Natural killer cell (primary cell): ENCODE data around the gene EPYC. TPM values are rescaled to one million over a fixed set of nuclear protein-coding genes. Genes with fewer than 3 reads are reported as not detected.

Experiments used
- ATAC-seq, 3 donors: fragments of 150-1000 bp in 2 of 3; fragments of 200-7000 bp in 1 of 3; cut with Tn5 transposase; 1 replicate in 1 of 3; 2 replicates in 2 of 3; pipeline ENCODE4 v1.10.0; 2021; ENCODE audit warnings: mild to moderate bottlenecking in 2 of 3, moderate library complexity in 2 of 3
- DNase-seq, 2 donors: peaks; one replicate each; pipeline versions ENCODE4 v3.0.0 to v3.0.0-alpha.2; 2013 to 2021; ENCODE audit warnings: mixed read lengths in 1 of 2
- H3K27ac ChIP-seq: one replicate; pipeline ENCODE4 v1.5.1; 2013; ENCODE audit warnings: mild to moderate bottlenecking, low read length
- H3K27me3 ChIP-seq: one replicate; pipeline ENCODE4 v1.6.1; 2013; ENCODE audit warnings: low read length; ENCODE audit not compliant: control insufficient read depth, insufficient read depth
- H3K36me3 ChIP-seq: one replicate; pipeline ENCODE4 v1.6.1; 2013; ENCODE audit warnings: low read length; ENCODE audit not compliant: control insufficient read depth, insufficient read depth
- H3K4me1 ChIP-seq: one replicate; pipeline ENCODE4 v1.6.1; 2013; ENCODE audit warnings: low read length; ENCODE audit not compliant: control insufficient read depth, insufficient read depth
- H3K4me3 ChIP-seq: one replicate; pipeline ENCODE4 v1.5.1; 2013; ENCODE audit warnings: low read length
- H3K9me3 ChIP-seq: one replicate; pipeline ENCODE4 v1.6.1; 2013; ENCODE audit warnings: low read length; ENCODE audit not compliant: control insufficient read depth, insufficient read depth
- H3K27ac Mint-ChIP-seq, 2 donors: one replicate each; pipeline ENCODE4 v1.8.0; 2022; ENCODE audit warnings: mild to moderate bottlenecking in 2 of 2, mixed read lengths in 2 of 2, moderate library complexity in 1 of 2
- H3K27me3 Mint-ChIP-seq, 2 donors: one replicate each; pipeline ENCODE4 v1.8.0; 2022; ENCODE audit warnings: low read depth in 2 of 2, mixed read lengths in 2 of 2
- H3K36me3 Mint-ChIP-seq: one replicate; pipeline ENCODE4 v1.8.0; 2022; ENCODE audit warnings: mixed read lengths
- H3K4me1 Mint-ChIP-seq, 2 donors: one replicate each; pipeline ENCODE4 v1.8.0; 2022; ENCODE audit warnings: mixed read lengths in 2 of 2
- H3K4me3 Mint-ChIP-seq: one replicate; pipeline ENCODE4 v1.8.0; 2022; ENCODE audit warnings: mild to moderate bottlenecking, moderate library complexity, mixed read lengths
- H3K9me3 Mint-ChIP-seq, 2 donors: one replicate each; pipeline ENCODE4 v1.8.0; 2022; ENCODE audit warnings: mixed read lengths in 2 of 2
- CTCF ChIP-seq: fragments of 200-600 bp; IDR thresholded peaks from one replicate; pipeline ENCODE4 v1.8.0; 2022; ENCODE audit warnings: antibody characterized with exemption
- WGBS: methylation state at CpG from one replicate; pipeline ENCODE4 v1.1.7; 2013; ENCODE audit warnings: missing lambda C conversion rate; ENCODE audit not compliant: insufficient coverage; 5-methylcytosine and 5-hydroxymethylcytosine counted together
- intact Hi-C: fragments of 100-400 bp; cut with micrococcal nuclease; formaldehyde crosslinking; loops from one replicate; pipeline ENCODE4 v1.14.2; 2022
- total RNA-seq, 4 donors: library from RNA; stranded (reverse); fragments of 120-200 nt in 1 of 4; gene quantifications; one replicate each; pipeline versions ENCODE4 v1.2.3 to v1.2.4, GENCODE V29; 2013 to 2022

Gene EPYC
- total RNA-seq, 3 donors from 2014 or later (not counting 1 experiment from before 2014, with no cell fraction given), result not detected

GRCh38 chr12:90924406-90924805, 80.4 kb downstream of the EPYC start:
- Mint-ChIP-seq H3K27me3 (peaks cover 0 to 3% of the 10 kb centered on the region in 2 donors), H3K4me3 (no peak overlapping the region), H3K4me1 (no peaks in the 10 kb centered on the region), H3K27ac (no peak overlapping the region), H3K36me3 (no peaks in the 10 kb centered on the region), H3K9me3 (peaks cover 8 to 10% of the 10 kb centered on the region in 2 donors)
- H3K27me3 ChIP-seq, result no peaks in the 10 kb centered on the region
- DNase-seq, result no peak
- no peak overlapping the region for H3K27ac ChIP-seq
- TF ChIP-seq CTCF, result no peak
- H3K36me3 ChIP-seq, result no peaks in the 10 kb centered on the region
- WGBS, result 71% methylated on average over 1 of the region's 1 CpG
- ATAC-seq, result no peak
- intact Hi-C loops, result no loop called here
- H3K9me3 ChIP-seq, result no peaks in the 10 kb centered on the region
- H3K4me1 ChIP-seq, result no peaks in the 10 kb centered on the region
- H3K4me3 ChIP-seq, result no peak overlapping the region

DNA sequence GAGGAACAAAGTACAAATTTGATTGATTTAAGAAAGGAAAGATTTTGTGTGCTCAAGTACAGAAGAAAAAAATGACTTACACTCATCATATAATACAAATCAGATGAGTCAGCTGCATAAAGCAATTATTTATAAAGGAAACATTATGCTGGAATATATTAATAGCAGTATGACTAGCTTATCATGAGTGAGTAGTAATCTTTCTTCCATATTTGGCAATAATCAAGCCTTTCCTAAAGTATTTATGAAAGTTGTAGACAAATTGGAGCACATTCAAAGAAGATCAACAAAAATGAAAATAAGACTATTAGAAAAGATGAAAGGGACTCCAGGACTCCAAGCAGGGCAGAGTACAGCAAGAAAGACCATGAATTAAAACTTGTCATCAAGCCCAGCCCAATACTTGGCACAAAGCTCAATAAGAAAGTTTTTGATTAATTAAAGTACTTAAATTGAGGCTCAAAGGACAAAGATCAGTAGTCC, 82.6 kb downstream of the EPYC start:
- ATAC-seq, result no peak
- H3K4me3 Mint-ChIP-seq, result no peak overlapping the region

GRCh38 chr12:90921536-90921935, 83.2 kb downstream of the EPYC start:
- H3K4me1 Mint-ChIP-seq, result no peaks in the 10 kb centered on the region
- H3K4me3 Mint-ChIP-seq, result no peak overlapping the region
- Histone ChIP-seq H3K27me3 (no peaks in the 10 kb centered on the region), H3K4me3 (no peak overlapping the region), H3K27ac (no peak overlapping the region), H3K9me3 (no peaks in the 10 kb centered on the region), H3K4me1 (no peaks in the 10 kb centered on the region), H3K36me3 (no peaks in the 10 kb centered on the region)
- H3K27ac Mint-ChIP-seq, result no peak overlapping the region
- DNase-seq (no peak), ATAC-seq (no peak)
- H3K36me3 Mint-ChIP-seq, result no peaks in the 10 kb centered on the region
- peaks cover 2 to 3% of the 10 kb centered on the region in 2 donors for H3K9me3 Mint-ChIP-seq
- TF ChIP-seq CTCF, result no peak
- peaks cover 0 to 3% of the 10 kb centered on the region in 2 donors for H3K27me3 Mint-ChIP-seq
- intact Hi-C loops, result no loop called here
- 80% methylated on average over 1 of the region's 1 CpG for WGBS

More for the DNA sequence above, 82.6 kb downstream of the EPYC start:
- Mint-ChIP-seq H3K27me3 (peaks cover 0 to 3% of the 10 kb centered on the region in 2 donors), H3K36me3 (no peaks in the 10 kb centered on the region), H3K27ac (no peak overlapping the region), H3K4me1 (no peaks in the 10 kb centered on the region), H3K9me3 (peaks cover 2 to 3% of the 10 kb centered on the region in 2 donors)
- H3K4me1 ChIP-seq, result no peaks in the 10 kb centered on the region
- no peak overlapping the region for H3K27ac ChIP-seq
- H3K4me3 ChIP-seq, result no peak overlapping the region
- intact Hi-C loops, result no loop called here
- H3K27me3 ChIP-seq, result no peaks in the 10 kb centered on the region
- H3K9me3 ChIP-seq, result no peaks in the 10 kb centered on the region
- no peak for DNase-seq
- TF ChIP-seq CTCF, result no peak
- no peaks in the 10 kb centered on the region for H3K36me3 ChIP-seq

- no peaks in the 10 kb centered on the region for H3K4me1 ChIP-seq
- WGBS, result no CpG with 5 or more reads among the region's 1 CpG
- H3K27me3 ChIP-seq, result no peaks in the 10 kb centered on the region
- Mint-ChIP-seq H3K9me3 (peaks cover 2 to 3% of the 10 kb centered on the region in 2 donors), H3K36me3 (no peaks in the 10 kb centered on the region), H3K4me3 (no peak overlapping the region), H3K4me1 (no peaks in the 10 kb centered on the region), H3K27me3 (peaks cover 0 to 3% of the 10 kb centered on the region in 2 donors), H3K27ac (no peak overlapping the region)
- H3K27ac ChIP-seq, result no peak overlapping the region
- no peaks in the 10 kb centered on the region for H3K36me3 ChIP-seq
- DNase-seq (no peak), ATAC-seq (no peak)
- no peak overlapping the region for H3K4me3 ChIP-seq
- no peak for TF ChIP-seq CTCF
- intact Hi-C loops, result no loop called here
- H3K9me3 ChIP-seq, result no peaks in the 10 kb centered on the region
Measured at GRCh38 chr12:90920222-90920621, 84.5 kb downstream of the EPYC start.
